OCI-LY1 (cell line): ENCODE data around the gene POGLUT3.

Experiments
- H2AFZ ChIP-seq: fragments of 200-600 bp; sonication (generic), shearing (Covaris generic); 2 replicates; pipeline ENCODE4 v1.6.0; 2014; ENCODE audit warnings: antibody characterized with exemption, mild to moderate bottlenecking, low read length
- H3F3A ChIP-seq: fragments of 200-600 bp; sonication (generic), shearing (Covaris generic); 2 replicates; pipeline ENCODE4 v1.6.0; 2014; ENCODE audit warnings: mild to moderate bottlenecking, antibody characterized with exemption, low read length, moderate library complexity; ENCODE audit not compliant: insufficient read depth
- H3K27ac ChIP-seq: fragments of 200-600 bp; sonication (generic); 2 replicates; pipeline ENCODE4 v1.5.1; 2014; ENCODE audit warnings: low read length, mixed run types, mild to moderate bottlenecking, low read depth; ENCODE audit not compliant: poor library complexity, severe bottlenecking
- H3K27me3 ChIP-seq: fragments of 200-600 bp; sonication (generic); 2 replicates; pipeline ENCODE4 v1.6.0; 2014; ENCODE audit warnings: antibody characterized with exemption, mild to moderate bottlenecking, low read length, moderate library complexity; ENCODE audit not compliant: insufficient read depth
- H3K36me3 ChIP-seq: fragments of 200-600 bp; sonication (generic); 2 replicates; pipeline ENCODE4 v1.6.1; 2014; ENCODE audit warnings: mild to moderate bottlenecking, antibody characterized with exemption, low read length, moderate library complexity, mixed read lengths; ENCODE audit not compliant: insufficient read depth
- H3K4me1 ChIP-seq: fragments of 200-600 bp; sonication (generic); 2 replicates; pipeline ENCODE4 v1.5.1; 2014; ENCODE audit warnings: mild to moderate bottlenecking, low read length, moderate library complexity; ENCODE audit not compliant: insufficient read depth, severe bottlenecking
- H3K4me2 ChIP-seq: fragments of 200-600 bp; sonication (generic), shearing (Covaris generic); 2 replicates; pipeline ENCODE4 v1.6.1; 2014; ENCODE audit warnings: low read length
- H3K4me3 ChIP-seq: fragments of 200-600 bp; sonication (generic); 2 replicates; pipeline ENCODE4 v1.5.1; 2014; ENCODE audit warnings: low read length, low read depth, mild to moderate bottlenecking, mixed read lengths; ENCODE audit not compliant: poor library complexity, severe bottlenecking
- H3K79me2 ChIP-seq: fragments of 200-600 bp; shearing (Covaris generic); 2 replicates; pipeline ENCODE4 v1.6.1; 2016; ENCODE audit warnings: mixed run types, low read length, mixed read lengths; ENCODE audit not compliant: insufficient read depth
- H3K9ac ChIP-seq: fragments of 200-600 bp; sonication (generic), shearing (Covaris generic); 2 replicates; pipeline ENCODE4 v1.6.1; 2014; ENCODE audit warnings: mild to moderate bottlenecking, low read length, mixed read lengths
- H3K9me2 ChIP-seq: fragments of 200-600 bp; sonication (generic), shearing (Covaris generic); 2 replicates; pipeline ENCODE4 v1.6.1; 2014; ENCODE audit warnings: low read depth, mild to moderate bottlenecking, low read length, mixed read lengths
- H3K9me3 ChIP-seq: fragments of 200-600 bp; shearing (Covaris generic); 2 replicates; pipeline ENCODE4 v1.6.1; 2014; ENCODE audit warnings: low read length, mixed read lengths
- H4K20me1 ChIP-seq: fragments of 200-600 bp; sonication (generic), shearing (Covaris generic); 2 replicates; pipeline ENCODE4 v1.6.0; 2016; ENCODE audit warnings: mild to moderate bottlenecking, low read length; ENCODE audit not compliant: insufficient read depth
- EZH2 ChIP-seq: fragments of 200-600 bp; sonication (generic), shearing (Covaris generic); IDR thresholded peaks from 2 replicates; pipeline ENCODE4 v1.8.0; 2017; ENCODE audit warnings: borderline replicate concordance, mixed run types, mild to moderate bottlenecking, antibody characterized with exemption, low read length, moderate library complexity, mixed read lengths
- TF ChIP-seq, protein P1 (sequence below): fragments of 200-600 bp; sonication (generic), shearing (Covaris generic); IDR thresholded peaks from 2 replicates; pipeline ENCODE4 v1.5.1; 2017; ENCODE audit warnings: mild to moderate bottlenecking, antibody characterized with exemption, low read length, moderate library complexity, mixed read lengths

POGLUT3 gene

GRCh38 chr11:108491936-108492335 lies 6.2 kb downstream of the POGLUT3 start:
- H2AFZ ChIP-seq = no peak overlapping the region
- H3K36me3 ChIP-seq = no peaks in the 10 kb centered on the region
- no peaks in the 10 kb centered on the region for H3F3A ChIP-seq
- no peak overlapping the region for H3K4me3 ChIP-seq
- no peak overlapping the region for H3K9ac ChIP-seq
- H3K27me3 ChIP-seq = peaks cover 3% of the 10 kb centered on the region
- no peaks in the 10 kb centered on the region for H4K20me1 ChIP-seq
- no peak overlapping the region for H3K27ac ChIP-seq
- H3K79me2 ChIP-seq = no peaks in the 10 kb centered on the region
- H3K4me2 ChIP-seq = no peak overlapping the region
- H3K4me1 ChIP-seq = no peaks in the 10 kb centered on the region
- TF ChIP-seq, protein P1, sequence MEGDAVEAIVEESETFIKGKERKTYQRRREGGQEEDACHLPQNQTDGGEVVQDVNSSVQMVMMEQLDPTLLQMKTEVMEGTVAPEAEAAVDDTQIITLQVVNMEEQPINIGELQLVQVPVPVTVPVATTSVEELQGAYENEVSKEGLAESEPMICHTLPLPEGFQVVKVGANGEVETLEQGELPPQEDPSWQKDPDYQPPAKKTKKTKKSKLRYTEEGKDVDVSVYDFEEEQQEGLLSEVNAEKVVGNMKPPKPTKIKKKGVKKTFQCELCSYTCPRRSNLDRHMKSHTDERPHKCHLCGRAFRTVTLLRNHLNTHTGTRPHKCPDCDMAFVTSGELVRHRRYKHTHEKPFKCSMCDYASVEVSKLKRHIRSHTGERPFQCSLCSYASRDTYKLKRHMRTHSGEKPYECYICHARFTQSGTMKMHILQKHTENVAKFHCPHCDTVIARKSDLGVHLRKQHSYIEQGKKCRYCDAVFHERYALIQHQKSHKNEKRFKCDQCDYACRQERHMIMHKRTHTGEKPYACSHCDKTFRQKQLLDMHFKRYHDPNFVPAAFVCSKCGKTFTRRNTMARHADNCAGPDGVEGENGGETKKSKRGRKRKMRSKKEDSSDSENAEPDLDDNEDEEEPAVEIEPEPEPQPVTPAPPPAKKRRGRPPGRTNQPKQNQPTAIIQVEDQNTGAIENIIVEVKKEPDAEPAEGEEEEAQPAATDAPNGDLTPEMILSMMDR = no peak
- no peak for TF ChIP-seq EZH2
- no peaks in the 10 kb centered on the region for H3K9me2 ChIP-seq
- H3K9me3 ChIP-seq = no peaks in the 10 kb centered on the region

- Histone ChIP-seq H3K79me2 (no peaks in the 10 kb centered on the region), H3K4me2 (no peak overlapping the region), H3K36me3 (no peaks in the 10 kb centered on the region), H3K9ac (no peak overlapping the region), H3K4me3 (no peak overlapping the region), H3K27me3 (peaks cover 3% of the 10 kb centered on the region; the same call in 1 of the 2 replicates), H3K4me1 (no peaks in the 10 kb centered on the region), H3K9me2 (no peaks in the 10 kb centered on the region), H2AFZ (no peak overlapping the region), H3F3A (no peaks in the 10 kb centered on the region), H3K27ac (no peak overlapping the region), H4K20me1 (no peaks in the 10 kb centered on the region), H3K9me3 (no peaks in the 10 kb centered on the region)
- TF ChIP-seq, protein P1 = no peak
- TF ChIP-seq EZH2 = no peak
Measured at GRCh38 chr11:108486828-108487227, 11.4 kb downstream of the POGLUT3 start.

DNA sequence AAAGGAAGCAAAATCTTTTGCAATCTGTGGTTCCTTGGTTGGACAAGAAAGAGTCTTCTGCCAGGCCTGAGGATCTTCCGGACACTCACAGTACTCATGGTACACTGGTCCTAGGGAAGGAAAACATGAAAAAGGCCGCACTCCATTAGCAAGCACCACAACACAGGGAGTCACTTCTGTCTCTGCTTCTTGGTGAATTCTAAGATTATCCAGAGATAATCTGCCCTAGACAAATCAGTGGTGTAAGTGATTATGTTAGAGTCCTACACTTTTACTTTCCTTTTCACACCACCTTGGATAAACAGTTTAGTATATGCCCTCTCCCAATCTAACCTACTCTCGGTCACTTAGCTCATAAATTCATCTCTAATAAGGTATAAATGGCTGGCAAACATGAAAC lies 11.9 kb downstream of the POGLUT3 start:
- Histone ChIP-seq H3K9me3 (no peaks in the 10 kb centered on the region), H4K20me1 (no peaks in the 10 kb centered on the region), H3K9ac (no peak overlapping the region), H3K4me2 (no peak overlapping the region), H2AFZ (no peak overlapping the region), H3K36me3 (no peaks in the 10 kb centered on the region), H3K27me3 (peaks cover 3% of the 10 kb centered on the region; the same call in 1 of the 2 replicates), H3K27ac (no peak overlapping the region), H3K9me2 (no peaks in the 10 kb centered on the region), H3F3A (no peaks in the 10 kb centered on the region), H3K4me1 (no peaks in the 10 kb centered on the region), H3K79me2 (no peaks in the 10 kb centered on the region), H3K4me3 (no peak overlapping the region)
- TF ChIP-seq, protein P1 = no peak
- no peak for TF ChIP-seq EZH2
